MCF 10A (cell line): ENCODE measurements around the gene SKAP2. TPM values are rescaled to one million over a fixed set of nuclear protein-coding genes. Genes with fewer than 3 reads are reported as not detected.

ENCODE experiments used
- BruUV-seq: library from RNA; stranded (reverse); fragments of 400-500 nt; replicated peaks from 2 replicates; lab custom pipeline; 2021; lab: Mats Ljungman, UMichigan
- CTCF ChIA-PET: fragments of 300-600 bp; sonication (Branson Sonifier 250); formaldehyde crosslinking; extraction: SDS; loops from one replicate; lab custom pipeline; 2021; ENCODE audit warnings: antibody characterized with exemption, inconsistent platforms; lab: Yijun Ruan, JAX
- POLR2A ChIA-PET: fragments of 300-600, 350-650 bp; sonication (Branson Sonifier 250); formaldehyde crosslinking; extraction: SDS; loops from one replicate; lab custom pipeline; 2020; ENCODE audit warnings: antibody characterized with exemption, inconsistent platforms; lab: Yijun Ruan, JAX
- DNase-seq: peaks from one replicate; pipeline ENCODE4 v3.0.0-alpha.2; 2018; ENCODE audit not compliant: unreplicated experiment
- H3K27ac Mint-ChIP-seq: one replicate; pipeline ENCODE4 v1.8.0; 2022; ENCODE audit warnings: mild to moderate bottlenecking, low read depth, mixed read lengths; ENCODE audit not compliant: unreplicated experiment
- H3K27me3 Mint-ChIP-seq: one replicate; pipeline ENCODE4 v1.8.0; 2022; ENCODE audit warnings: mixed read lengths; ENCODE audit not compliant: insufficient read depth, unreplicated experiment
- H3K36me3 Mint-ChIP-seq: one replicate; pipeline ENCODE4 v1.8.0; 2022; ENCODE audit warnings: mild to moderate bottlenecking, moderate library complexity, mixed read lengths; ENCODE audit not compliant: insufficient read depth, unreplicated experiment
- H3K4me1 Mint-ChIP-seq: one replicate; pipeline ENCODE4 v1.8.0; 2022; ENCODE audit warnings: mixed read lengths; ENCODE audit not compliant: insufficient read depth, unreplicated experiment
- H3K4me3 Mint-ChIP-seq: one replicate; pipeline ENCODE4 v1.8.0; 2022; ENCODE audit warnings: mild to moderate bottlenecking, moderate library complexity, mixed read lengths; ENCODE audit not compliant: unreplicated experiment
- H3K9me3 Mint-ChIP-seq: one replicate; pipeline ENCODE4 v1.8.0; 2022; ENCODE audit warnings: mixed read lengths; ENCODE audit not compliant: unreplicated experiment
- intact Hi-C: fragments of 100-400 bp; cut with micrococcal nuclease; formaldehyde crosslinking; loops from 2 replicates; pipeline ENCODE4 v1.14.1; 2022
- total RNA-seq: library from RNA; stranded (reverse); gene quantifications from 2 replicates; pipeline ENCODE4 v1.2.3, GENCODE V29; 2022
- TF ChIP-seq, protein P1 (sequence below): fragments of 200-600 bp; IDR thresholded peaks from one replicate; pipeline ENCODE4 v1.8.0; 2022; ENCODE audit warnings: antibody characterized with exemption, mild to moderate bottlenecking; ENCODE audit not compliant: unreplicated experiment

The SKAP2 gene
- total RNA-seq, 1 experiment from 2014 or later: 27.5 TPM

GRCh38 chr7:26633557-26633956 is 230.8 kb downstream of the SKAP2 start:
- Mint-ChIP-seq H3K4me3 (no peak overlapping the region), H3K36me3 (peaks cover 6% of the 10 kb centered on the region), H3K27ac (no peak overlapping the region), H3K9me3 (no peaks in the 10 kb centered on the region), H3K27me3 (no peaks in the 10 kb centered on the region), H3K4me1 (peaks cover 6% of the 10 kb centered on the region)
- intact Hi-C loops: no loop called here
- POLR2A ChIA-PET: interaction anchor here (0.6 to 1.1 kb wide), 3 partner anchors 18 to 514 kb away, joined by 3 read pairs; no protein-coding TSS in a partner anchor
- no TSS peak for BruUV-seq
- DNase-seq: no peak
- TF ChIP-seq, protein P1, sequence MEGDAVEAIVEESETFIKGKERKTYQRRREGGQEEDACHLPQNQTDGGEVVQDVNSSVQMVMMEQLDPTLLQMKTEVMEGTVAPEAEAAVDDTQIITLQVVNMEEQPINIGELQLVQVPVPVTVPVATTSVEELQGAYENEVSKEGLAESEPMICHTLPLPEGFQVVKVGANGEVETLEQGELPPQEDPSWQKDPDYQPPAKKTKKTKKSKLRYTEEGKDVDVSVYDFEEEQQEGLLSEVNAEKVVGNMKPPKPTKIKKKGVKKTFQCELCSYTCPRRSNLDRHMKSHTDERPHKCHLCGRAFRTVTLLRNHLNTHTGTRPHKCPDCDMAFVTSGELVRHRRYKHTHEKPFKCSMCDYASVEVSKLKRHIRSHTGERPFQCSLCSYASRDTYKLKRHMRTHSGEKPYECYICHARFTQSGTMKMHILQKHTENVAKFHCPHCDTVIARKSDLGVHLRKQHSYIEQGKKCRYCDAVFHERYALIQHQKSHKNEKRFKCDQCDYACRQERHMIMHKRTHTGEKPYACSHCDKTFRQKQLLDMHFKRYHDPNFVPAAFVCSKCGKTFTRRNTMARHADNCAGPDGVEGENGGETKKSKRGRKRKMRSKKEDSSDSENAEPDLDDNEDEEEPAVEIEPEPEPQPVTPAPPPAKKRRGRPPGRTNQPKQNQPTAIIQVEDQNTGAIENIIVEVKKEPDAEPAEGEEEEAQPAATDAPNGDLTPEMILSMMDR: no peak
- CTCF ChIA-PET: interaction anchor here (0.7 kb wide), 1 partner anchor 46 kb away, joined by 6 read pairs; no protein-coding TSS in a partner anchor

GRCh38 chr7:26631601-26632000 is 232.8 kb downstream of the SKAP2 start:
- ChIA-PET CTCF (no interaction called here), POLR2A (no interaction called here)
- no TSS peak for BruUV-seq
- H3K4me3 Mint-ChIP-seq: no peak overlapping the region
- no peaks in the 10 kb centered on the region for H3K9me3 Mint-ChIP-seq
- H3K27ac Mint-ChIP-seq: no peak overlapping the region
- intact Hi-C loops: no loop called here
- peaks cover 6% of the 10 kb centered on the region for H3K4me1 Mint-ChIP-seq
- H3K36me3 Mint-ChIP-seq: peaks cover 6% of the 10 kb centered on the region
- TF ChIP-seq, protein P1: no peak
- DNase-seq: no peak
- no peaks in the 10 kb centered on the region for H3K27me3 Mint-ChIP-seq

DNA sequence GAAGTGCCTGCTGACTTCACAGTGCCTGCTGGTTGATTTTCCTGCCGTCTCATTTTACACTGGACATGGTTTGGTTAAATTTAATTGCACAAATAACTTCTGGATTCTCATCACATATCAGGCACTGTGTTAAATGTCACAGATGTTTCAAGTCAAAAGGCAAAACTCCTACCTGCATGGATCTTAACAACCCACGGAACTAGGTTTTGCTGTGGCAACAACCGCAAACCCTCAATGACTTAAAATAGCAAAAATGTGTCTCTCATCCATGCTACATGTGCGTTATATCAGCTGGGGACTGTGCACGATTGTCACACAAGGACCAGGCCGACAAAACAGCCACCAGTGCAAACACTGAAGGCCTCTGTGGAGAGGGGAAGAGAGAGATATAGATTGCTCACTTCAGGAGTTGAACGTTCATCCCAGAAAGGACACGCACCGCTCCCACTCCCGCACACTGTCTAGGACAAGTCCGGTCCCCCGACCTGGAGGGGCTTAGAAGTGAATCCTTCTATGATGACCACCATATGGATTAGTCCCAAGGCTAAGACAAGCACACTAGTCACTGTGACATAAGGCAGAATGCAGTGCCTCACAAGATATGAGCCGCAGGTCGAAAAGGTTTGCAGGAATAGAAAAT is 233.3 kb downstream of the SKAP2 start:
- CTCF ChIA-PET: no interaction called here
- Mint-ChIP-seq H3K27ac (no peak overlapping the region), H3K36me3 (peaks cover 6% of the 10 kb centered on the region), H3K27me3 (no peaks in the 10 kb centered on the region), H3K4me3 (no peak overlapping the region), H3K9me3 (no peaks in the 10 kb centered on the region), H3K4me1 (peaks cover 6% of the 10 kb centered on the region)
- DNase-seq: no peak
- POLR2A ChIA-PET: no interaction called here
- BruUV-seq: no TSS peak
- intact Hi-C loops: no loop called here
- TF ChIP-seq, protein P1: no peak

DNA sequence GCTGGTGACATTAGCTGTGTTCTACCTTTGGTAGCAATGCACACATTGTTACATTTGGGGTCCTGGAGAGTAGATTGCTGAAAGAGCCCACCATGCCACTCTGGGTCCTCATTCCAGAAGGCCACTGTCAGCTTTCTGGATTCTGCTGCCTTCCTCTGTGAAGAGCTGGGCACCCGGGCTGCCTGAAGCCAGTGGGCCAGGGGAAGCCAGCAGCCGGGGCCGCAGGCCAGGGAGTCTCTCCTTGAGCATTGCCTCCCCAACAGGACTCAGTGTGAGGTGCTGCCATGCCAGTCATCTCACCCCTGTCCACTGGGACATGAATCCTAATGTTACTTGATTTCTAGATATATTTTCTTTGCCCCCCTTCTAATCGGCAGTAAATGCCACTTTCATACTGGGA is 234.0 kb downstream of the SKAP2 start:
- H3K27ac Mint-ChIP-seq: no peak overlapping the region
- H3K27me3 Mint-ChIP-seq: no peaks in the 10 kb centered on the region
- H3K4me3 Mint-ChIP-seq: no peak overlapping the region
- TF ChIP-seq, protein P1: no peak
- ChIA-PET POLR2A (no interaction called here), CTCF (no interaction called here)
- BruUV-seq: no TSS peak
- peaks cover 6% of the 10 kb centered on the region for H3K36me3 Mint-ChIP-seq
- intact Hi-C loops: no loop called here
- no peaks in the 10 kb centered on the region for H3K9me3 Mint-ChIP-seq
- no peak for DNase-seq
- H3K4me1 Mint-ChIP-seq: peaks cover 6% of the 10 kb centered on the region
